ENCODE results near the gene REV1.

GRCh38 chr2:99403524-99403923 is 86.3 kb downstream of the REV1 start:
- TF ChIP-seq CTCF (IDR thresholded peaks at IDR 0.05) (no peak), POLR2A (IDR thresholded peaks at IDR 0.05) (no peak)

Measured in adrenal gland (tissue), 5 donors.